Heart right ventricle (tissue), 16 donors: ENCODE measurements around the gene POP5. TPM values are rescaled to one million over a fixed set of nuclear protein-coding genes. Genes with fewer than 3 reads are reported as not detected.
"Not testable (repeated sequence)": the region's sequence is repeated elsewhere in the genome, so short reads cannot be mapped to it uniquely, and the experiment has no call there.

ENCODE experiments used
- ATAC-seq, 8 donors: fragments of 200-7000 bp; cut with Tn5 transposase; one replicate each; pipeline ENCODE4 v1.9.1; 2020; ENCODE audit warnings: mild to moderate bottlenecking in 8 of 8, moderate library complexity in 8 of 8, moderate number of reproducible peaks in 1 of 8
- DNase-seq, 2 donors: peaks; one replicate each; pipeline ENCODE4 v3.0.0-alpha.2; 2020
- H3K27ac ChIP-seq, 10 donors: fragments of 200-600 bp; sonication (generic) in 2 of 10; one replicate each; pipeline versions ENCODE4 v1.5.0 to v1.8.0; 2020 to 2022; ENCODE audit warnings: mild to moderate bottlenecking in 3 of 10
- H3K27me3 ChIP-seq, 7 donors: fragments of 200-600 bp; one replicate each; pipeline ENCODE4 v1.8.0; 2021 to 2022; ENCODE audit warnings: mild to moderate bottlenecking in 2 of 7
- H3K36me3 ChIP-seq, 9 donors: fragments of 200-600 bp; sonication (generic) in 1 of 9; one replicate each; pipeline versions ENCODE4 v1.5.0 to v1.8.0; 2020 to 2022; ENCODE audit warnings: mild to moderate bottlenecking in 2 of 9
- H3K4me1 ChIP-seq, 9 donors: fragments of 200-600 bp; sonication (generic) in 1 of 9; one replicate each; pipeline versions ENCODE4 v1.5.0 to v1.8.0; 2020 to 2022; ENCODE audit warnings: mild to moderate bottlenecking in 4 of 9
- H3K4me3 ChIP-seq, 10 donors: fragments of 200-600 bp; sonication (generic) in 2 of 10; one replicate each; pipeline versions ENCODE4 v1.5.0 to v1.8.0; 2020 to 2022; ENCODE audit warnings: mild to moderate bottlenecking in 7 of 10, moderate library complexity in 2 of 10
- H3K9me3 ChIP-seq, 11 donors: fragments of 200-600 bp in 10 of 11; sonication (generic) in 2 of 11; one replicate each; pipeline versions ENCODE4 v1.5.0 to v1.8.0; 2013 to 2022; ENCODE audit warnings: mild to moderate bottlenecking in 2 of 11, control low read depth in 1 of 11, moderate library complexity in 1 of 11
- WGBS, 2 donors: extraction: QIAGEN DNeasy Blood & Tissue Kit; methylation state at CpG; one replicate each; pipeline ENCODE4 v1.1.7; 2013; ENCODE audit warnings: inconsistent platforms in 1 of 2; 5-methylcytosine and 5-hydroxymethylcytosine counted together
- intact Hi-C, 10 donors: fragments of 100-400 bp; cut with DNase I; formaldehyde crosslinking; loops; one replicate each; pipeline versions ENCODE4 v1.11.1 to v1.14.2; 2022
- polyA plus RNA-seq, 2 donors: library from polyadenylated mRNA; stranded (reverse); fragments of 200-250 nt; gene quantifications; one replicate each; pipeline ENCODE4 v1.2.3, GENCODE V29; 2013
- total RNA-seq, 10 donors: library from RNA; stranded (reverse); fragmentation: NEBNext Ultra II Directional in 3 of 10; extraction: Animal tissue kit (Norgen Biotek cat#: 25700) in 3 of 10; gene quantifications; one replicate each; pipeline versions ENCODE4 v1.2.1 to v1.2.4, GENCODE V29; 2021 to 2023
- TF ChIP-seq, protein P1 (sequence below), 9 donors: fragments of 200-600 bp; sonication (generic) in 2 of 9; IDR thresholded peaks; one replicate each; pipeline versions ENCODE4 v1.5.0 to v1.8.0; 2021 to 2022; ENCODE audit warnings: antibody characterized with exemption in 9 of 9, mild to moderate bottlenecking in 5 of 9, moderate library complexity in 1 of 9
- donor health status: Arrhythmogenic right ventricular cardiomyopathy.
- donor health status: ischemic (EF 13 %, LVEDD 7.1; RV severe dilation, severe dysfunction).
- donor health status: healthy with polysubstance abuse.
- donor health status: DM: no; HTN: yes; CAD: no.
- donor health status: DM: no; HTN: no; CAD: no.
- donor health status: ischemic (EF 25% LVEDD 6.9; RV normal size, moderate dysfunction).
- donor health status: ischemic (EF 25% LVEDD 5.7; RV mildly dilated, moderate dysfunction).
- donor health status: healthy.
- donor health status: DM: yes; HTN: yes; CAD: no.
- donor health status: Ischemic cardiomyopathy.
- donor health status: ischemic (EF 35%, LVEDD 5.7; RV mildly dilated, moderate dysfunction).
- donor health status: nonischemic (EF 11% LVEDD 7.7; RV severe dilation, severe dysfunction).
- donor health status: DM: yes; HTN: yes; CAD: no.
- donor health status: PGD.
- donor health status: ischemic (EF 29% LVEDD 5.4; RV normal size, mild dysfunction).
- donor health status: nonischemic (EF 23%, LVEDD 6.1; RV moderate dilation, normal function).

POP5 gene
- total and polyA plus RNA-seq, 12 donors = 21.1 to 59.6 (median 36.9) TPM

DNA sequence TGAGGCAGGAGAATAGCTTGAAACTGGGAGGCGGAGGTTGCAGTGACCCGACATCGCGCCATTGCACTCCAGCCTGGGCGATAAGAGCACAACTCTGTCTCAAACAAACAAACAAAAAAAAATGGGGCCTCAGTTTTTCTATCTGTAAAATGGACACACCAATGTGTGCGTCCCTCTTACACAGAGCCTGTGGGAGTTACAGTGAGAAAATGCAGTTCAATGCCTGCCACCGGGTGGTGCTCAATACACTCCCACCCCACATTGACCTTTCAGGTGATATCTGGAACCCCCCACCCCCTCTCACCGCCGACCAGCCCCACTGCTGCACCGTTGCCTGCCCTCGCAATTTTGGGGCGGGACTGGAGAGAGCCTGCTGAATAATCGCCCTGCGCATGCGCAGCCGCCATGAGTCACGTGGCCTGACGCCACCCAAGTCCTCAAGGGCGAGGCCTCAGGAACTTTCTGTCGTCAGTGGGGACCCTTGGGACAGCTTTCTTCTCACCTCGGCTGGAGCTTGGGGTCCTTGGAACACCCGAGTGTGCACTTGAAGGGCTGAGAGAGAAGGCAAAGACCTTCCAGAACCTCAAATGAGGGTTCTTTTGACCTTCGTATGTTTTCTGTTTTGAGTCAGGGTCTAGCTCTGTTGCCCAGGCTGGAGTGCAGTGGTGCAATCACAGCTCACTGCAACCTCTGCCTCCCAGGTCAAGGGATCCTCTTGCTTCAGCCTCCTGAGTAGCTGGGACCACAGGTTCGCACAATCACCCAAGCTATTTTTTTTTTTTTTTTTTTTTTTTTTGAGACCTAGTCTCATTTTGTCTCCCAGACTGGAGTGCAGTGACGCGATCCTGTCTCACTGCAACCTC, 44.6 kb upstream of the POP5 start:
- intact Hi-C loops = no loop called here
- Histone ChIP-seq H3K27ac (no peak overlapping the region), H3K4me1 (no peaks in the 10 kb centered on the region), H3K36me3 (no peaks in the 10 kb centered on the region), H3K4me3 (no peak overlapping the region), H3K27me3 (peaks cover 0 to 4% (median 0%) of the 10 kb centered on the region in 7 donors), H3K9me3 (no peaks in the 10 kb centered on the region)
- ATAC-seq = no peak
- TF ChIP-seq, protein P1, sequence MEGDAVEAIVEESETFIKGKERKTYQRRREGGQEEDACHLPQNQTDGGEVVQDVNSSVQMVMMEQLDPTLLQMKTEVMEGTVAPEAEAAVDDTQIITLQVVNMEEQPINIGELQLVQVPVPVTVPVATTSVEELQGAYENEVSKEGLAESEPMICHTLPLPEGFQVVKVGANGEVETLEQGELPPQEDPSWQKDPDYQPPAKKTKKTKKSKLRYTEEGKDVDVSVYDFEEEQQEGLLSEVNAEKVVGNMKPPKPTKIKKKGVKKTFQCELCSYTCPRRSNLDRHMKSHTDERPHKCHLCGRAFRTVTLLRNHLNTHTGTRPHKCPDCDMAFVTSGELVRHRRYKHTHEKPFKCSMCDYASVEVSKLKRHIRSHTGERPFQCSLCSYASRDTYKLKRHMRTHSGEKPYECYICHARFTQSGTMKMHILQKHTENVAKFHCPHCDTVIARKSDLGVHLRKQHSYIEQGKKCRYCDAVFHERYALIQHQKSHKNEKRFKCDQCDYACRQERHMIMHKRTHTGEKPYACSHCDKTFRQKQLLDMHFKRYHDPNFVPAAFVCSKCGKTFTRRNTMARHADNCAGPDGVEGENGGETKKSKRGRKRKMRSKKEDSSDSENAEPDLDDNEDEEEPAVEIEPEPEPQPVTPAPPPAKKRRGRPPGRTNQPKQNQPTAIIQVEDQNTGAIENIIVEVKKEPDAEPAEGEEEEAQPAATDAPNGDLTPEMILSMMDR (IDR thresholded peaks at IDR 0.05) = no peak
- DNase-seq = no peak
- 72 to 83% methylated on average over 26 of the region's 26 CpGs for WGBS, 2 donors

- 90 to 95% methylated on average over 2 of the region's 2 CpGs for WGBS, 2 donors
- H3K27ac ChIP-seq = no peak overlapping the region
- ATAC-seq (no peak), DNase-seq (no peak)
- no peak overlapping the region for H3K4me3 ChIP-seq
- no peaks in the 10 kb centered on the region for H3K9me3 ChIP-seq
- H3K36me3 ChIP-seq = no peaks in the 10 kb centered on the region
- intact Hi-C loops = no loop called here
- H3K27me3 ChIP-seq = peaks cover 0 to 27% (median 11%) of the 10 kb centered on the region in 7 donors
- TF ChIP-seq, protein P1 (IDR thresholded peaks at IDR 0.05) = no peak
- no peaks in the 10 kb centered on the region for H3K4me1 ChIP-seq
Measured at GRCh38 chr12:120620624-120621023, 39.4 kb upstream of the POP5 start.

GRCh38 chr12:120618954-120619615, 37.9 kb upstream of the POP5 start:
- TF ChIP-seq, protein P1 (IDR thresholded peaks at IDR 0.05) = no peak
- Histone ChIP-seq H3K36me3 (no peaks in the 10 kb centered on the region), H3K4me3 (no peak overlapping the region), H3K4me1 (no peaks in the 10 kb centered on the region), H3K27ac (no peak overlapping the region), H3K27me3 (peaks cover 0 to 27% (median 11%) of the 10 kb centered on the region in 7 donors), H3K9me3 (no peaks in the 10 kb centered on the region)
- intact Hi-C loops = no loop called here
- 30 to 35% methylated on average over 8 of the region's 8 CpGs for WGBS, 2 donors
- no peak for DNase-seq
- ATAC-seq = no peak

GRCh38 chr12:120617767-120618166, 36.6 kb upstream of the POP5 start:
- H3K27me3 ChIP-seq = peaks cover 0 to 27% (median 11%) of the 10 kb centered on the region in 7 donors

GRCh38 chr12:120617193-120617592, 36.0 kb upstream of the POP5 start:
- DNase-seq, ATAC-seq, intact Hi-C loops, H3K36me3 ChIP-seq, H3K27ac ChIP-seq, H3K4me3 ChIP-seq, H3K9me3 ChIP-seq, H3K4me1 ChIP-seq: not testable (repeated sequence)
- WGBS, 2 donors = 84 to 93% methylated on average over 3 of the region's 3 CpGs
- H3K27me3 ChIP-seq = peaks cover 0 to 27% (median 11%) of the 10 kb centered on the region in 7 donors

More at GRCh38 chr12:120617767-120618166, 36.6 kb upstream of the POP5 start:
- H3K4me1 ChIP-seq, H3K9me3 ChIP-seq, intact Hi-C loops, H3K27ac ChIP-seq, DNase-seq, H3K36me3 ChIP-seq, H3K4me3 ChIP-seq, ATAC-seq: not testable (repeated sequence)
- 95 to 96% methylated on average over 4 of the region's 4 CpGs for WGBS, 2 donors
